ENCODE measurements around the gene MSRB2.

- TF ChIP-seq GLIS3 (CRISPR knock-in tag; IDR thresholded peaks at IDR 0.05) (no peak), OSR1 (CRISPR knock-in tag; IDR thresholded peaks at IDR 0.05) (no peak), ESRRG (CRISPR knock-in tag; IDR thresholded peaks at IDR 0.05) (no peak), CREB5 (CRISPR knock-in tag; IDR thresholded peaks at IDR 0.05; ENCODE audit: low read depth) (no peak), TSHZ2 (CRISPR knock-in tag; IDR thresholded peaks at IDR 0.05) (no peak), RARB (CRISPR knock-in tag; IDR thresholded peaks at IDR 0.05) (no peak), PATZ1 (CRISPR knock-in tag; IDR thresholded peaks at IDR 0.05; ENCODE audit: borderline replicate concordance) (no peak)
These were observed 59.8 kb downstream of the MSRB2 start for GRCh38 chr10:23155169-23155568.

Data from SK-N-SH treated with all-trans-retinoic acid at 6 μM for 48 hours (cell line).